Measurements from ENCODE around the gene SPAG17. TPM values are rescaled to one million over a fixed set of nuclear protein-coding genes. Genes with fewer than 3 reads are reported as not detected.

SPAG17 gene
- total RNA-seq, 2 experiments from 2014 or later = not detected

- Histone ChIP-seq H3K4me3 (ENCODE audit: low read depth, low read length, poor library complexity, severe bottlenecking) (no peak overlapping the region), H3K27ac (ENCODE audit: low read depth, low read length, poor library complexity, severe bottlenecking) (no peak overlapping the region), H3K9me3 (ENCODE audit: low read length) (no peaks in the 10 kb centered on the region), H3K4me1 (ENCODE audit: insufficient read depth, low read length, poor library complexity, severe bottlenecking) (no peaks in the 10 kb centered on the region), H3K79me2 (ENCODE audit: insufficient read depth, low read depth, low read length) (no peaks in the 10 kb centered on the region), H4K20me1 (ENCODE audit: insufficient read depth, low read length) (no peaks in the 10 kb centered on the region), H3K9me2 (ENCODE audit: insufficient read depth, low read length) (no peaks in the 10 kb centered on the region), H3K4me2 (ENCODE audit: low read length) (no peak overlapping the region), H2AFZ (ENCODE audit: low read length) (no peak overlapping the region), H3K36me3 (ENCODE audit: insufficient read depth, low read length) (no peaks in the 10 kb centered on the region)
- no peak for DNase-seq (ENCODE audit: low spot score)
- TF ChIP-seq CTCF (conservative IDR thresholded peaks at IDR 0.05; ENCODE audit: low read length) (no peak), EZH2phosphoT487 (IDR thresholded peaks at IDR 0.05; ENCODE audit: borderline replicate concordance, low read depth, low read length) (no peak)
- POLR2A ChIA-PET = interaction anchor here (0.7 to 1.1 kb wide), 3 partner anchors 16 to 157 kb away, joined by 3 to 6 read pairs (median 3); no protein-coding TSS in a partner anchor
- CTCF ChIA-PET (ENCODE audit: unreplicated experiment) = no interaction called here
- BruUV-seq (replicated peaks) = no TSS peak
- intact Hi-C loops (cut with micrococcal nuclease; ENCODE audit: unreplicated experiment) = no loop called here
Observed at GRCh38 chr1:118097622-118098348, 87.2 kb downstream of the SPAG17 start.

- no peak overlapping the region for H2AFZ ChIP-seq (ENCODE audit: low read length)
- DNase-seq (ENCODE audit: low spot score) = no peak
- no peaks in the 10 kb centered on the region for H3K36me3 ChIP-seq (ENCODE audit: insufficient read depth, low read length)
- intact Hi-C loops (cut with micrococcal nuclease; ENCODE audit: unreplicated experiment) = no loop called here
- CTCF ChIA-PET (ENCODE audit: unreplicated experiment) = no interaction called here
- H3K4me1 ChIP-seq (ENCODE audit: insufficient read depth, low read length, poor library complexity, severe bottlenecking) = no peaks in the 10 kb centered on the region
- no TSS peak for BruUV-seq (replicated peaks)
- no peaks in the 10 kb centered on the region for H3K9me2 ChIP-seq (ENCODE audit: insufficient read depth, low read length)
- H3K27ac ChIP-seq (ENCODE audit: low read depth, low read length, poor library complexity, severe bottlenecking) = no peak overlapping the region
- H3K4me3 ChIP-seq (ENCODE audit: low read depth, low read length, poor library complexity, severe bottlenecking) = no peak overlapping the region
- no peaks in the 10 kb centered on the region for H3K9me3 ChIP-seq (ENCODE audit: low read length)
- H4K20me1 ChIP-seq (ENCODE audit: insufficient read depth, low read length) = no peaks in the 10 kb centered on the region
- no peaks in the 10 kb centered on the region for H3K79me2 ChIP-seq (ENCODE audit: insufficient read depth, low read depth, low read length)
- H3K4me2 ChIP-seq (ENCODE audit: low read length) = no peak overlapping the region
- POLR2A ChIA-PET = no interaction called here
- no peak for TF ChIP-seq EZH2phosphoT487 (IDR thresholded peaks at IDR 0.05; ENCODE audit: borderline replicate concordance, low read depth, low read length)
- no peak for TF ChIP-seq CTCF (conservative IDR thresholded peaks at IDR 0.05; ENCODE audit: low read length)
Observed at GRCh38 chr1:118093017-118093416, 92.0 kb downstream of the SPAG17 start.

- H3K9me2 ChIP-seq (ENCODE audit: insufficient read depth, low read length) = no peaks in the 10 kb centered on the region
- TF ChIP-seq EZH2phosphoT487 (IDR thresholded peaks at IDR 0.05; ENCODE audit: borderline replicate concordance, low read depth, low read length) (no peak), CTCF (conservative IDR thresholded peaks at IDR 0.05; ENCODE audit: low read length) (no peak)
- no peak overlapping the region for H2AFZ ChIP-seq (ENCODE audit: low read length)
- no peak overlapping the region for H3K4me2 ChIP-seq (ENCODE audit: low read length)
- no peak overlapping the region for H3K27ac ChIP-seq (ENCODE audit: low read depth, low read length, poor library complexity, severe bottlenecking)
- intact Hi-C loops (cut with micrococcal nuclease; ENCODE audit: unreplicated experiment) = no loop called here
- H3K4me3 ChIP-seq (ENCODE audit: low read depth, low read length, poor library complexity, severe bottlenecking) = no peak overlapping the region
- H3K4me1 ChIP-seq (ENCODE audit: insufficient read depth, low read length, poor library complexity, severe bottlenecking) = no peaks in the 10 kb centered on the region
- no peaks in the 10 kb centered on the region for H3K79me2 ChIP-seq (ENCODE audit: insufficient read depth, low read depth, low read length)
- no TSS peak for BruUV-seq (replicated peaks)
- DNase-seq (ENCODE audit: low spot score) = no peak
- no peaks in the 10 kb centered on the region for H3K9me3 ChIP-seq (ENCODE audit: low read length)
- ChIA-PET POLR2A (no interaction called here), CTCF (ENCODE audit: unreplicated experiment) (no interaction called here)
- no peaks in the 10 kb centered on the region for H4K20me1 ChIP-seq (ENCODE audit: insufficient read depth, low read length)
- no peaks in the 10 kb centered on the region for H3K36me3 ChIP-seq (ENCODE audit: insufficient read depth, low read length)
Observed at GRCh38 chr1:118090130-118090529, 94.9 kb downstream of the SPAG17 start.

Measured in OCI-LY7 (cell line).